Amniotic stem cell (primary cell): ENCODE results near the gene NRP1.
A peak's percentile ranks its signal among the peaks of the same experiment; 100 is the strongest.
"Not testable (repeated sequence)": the region's sequence is repeated elsewhere in the genome, so short reads cannot be mapped to it uniquely, and the experiment has no call there.

Experiments used
- DNase-seq: peaks from one replicate; lab custom pipeline; 2025; lab: John Stamatoyannopoulos, UW

Gene NRP1

GRCh38 chr10:33321516-33321915, 13.0 kb downstream of the NRP1 start:
- DNase-seq: no peak

- no peak for DNase-seq
Measured at GRCh38 chr10:33320288-33320687, 14.2 kb downstream of the NRP1 start.

- DNase-seq: no peak
Measured at GRCh38 chr10:33315891-33316290, 18.6 kb downstream of the NRP1 start.

- DNase-seq: no peak
Measured at GRCh38 chr10:33314811-33315561, 19.5 kb downstream of the NRP1 start.

- DNase-seq: no peak
Measured at GRCh38 chr10:33311640-33312039, 22.8 kb downstream of the NRP1 start.

- DNase-seq: no peak
Measured at GRCh38 chr10:33310853-33311252, 23.6 kb downstream of the NRP1 start.

- DNase-seq: no peak
Measured at GRCh38 chr10:33309406-33309805, 25.1 kb downstream of the NRP1 start.

GRCh38 chr10:33307835-33308234, 26.6 kb downstream of the NRP1 start:
- no peak for DNase-seq

- no peak for DNase-seq
Measured at GRCh38 chr10:33306701-33307519, 27.6 kb downstream of the NRP1 start.

GRCh38 chr10:33306126-33306525, 28.3 kb downstream of the NRP1 start:
- DNase-seq: no peak

GRCh38 chr10:33304423-33305225, 29.8 kb downstream of the NRP1 start:
- DNase-seq: no peak

GRCh38 chr10:33303988-33304387, 30.5 kb downstream of the NRP1 start:
- no peak for DNase-seq

GRCh38 chr10:33302208-33302829, 32.1 kb downstream of the NRP1 start:
- no peak for DNase-seq

- no peak for DNase-seq
Measured at GRCh38 chr10:33301097-33301789, 33.2 kb downstream of the NRP1 start.

- not testable (repeated sequence) for DNase-seq
Measured at GRCh38 chr10:33300544-33300943, 33.9 kb downstream of the NRP1 start.

- DNase-seq: no peak
Measured at GRCh38 chr10:33298893-33299292, 35.6 kb downstream of the NRP1 start.

GRCh38 chr10:33298110-33298509, 36.4 kb downstream of the NRP1 start:
- no peak for DNase-seq

- DNase-seq: no peak
Measured at GRCh38 chr10:33295851-33296250, 38.6 kb downstream of the NRP1 start.

- DNase-seq: no peak
Measured at GRCh38 chr10:33293531-33294170, 40.8 kb downstream of the NRP1 start.

- DNase-seq: no peak
Measured at GRCh38 chr10:33293076-33293475, 41.4 kb downstream of the NRP1 start.

GRCh38 chr10:33291053-33291592, 43.3 kb downstream of the NRP1 start:
- peak; percentile 81 for DNase-seq
